ENCODE results near the gene PXDN.

Gene PXDN

DNA sequence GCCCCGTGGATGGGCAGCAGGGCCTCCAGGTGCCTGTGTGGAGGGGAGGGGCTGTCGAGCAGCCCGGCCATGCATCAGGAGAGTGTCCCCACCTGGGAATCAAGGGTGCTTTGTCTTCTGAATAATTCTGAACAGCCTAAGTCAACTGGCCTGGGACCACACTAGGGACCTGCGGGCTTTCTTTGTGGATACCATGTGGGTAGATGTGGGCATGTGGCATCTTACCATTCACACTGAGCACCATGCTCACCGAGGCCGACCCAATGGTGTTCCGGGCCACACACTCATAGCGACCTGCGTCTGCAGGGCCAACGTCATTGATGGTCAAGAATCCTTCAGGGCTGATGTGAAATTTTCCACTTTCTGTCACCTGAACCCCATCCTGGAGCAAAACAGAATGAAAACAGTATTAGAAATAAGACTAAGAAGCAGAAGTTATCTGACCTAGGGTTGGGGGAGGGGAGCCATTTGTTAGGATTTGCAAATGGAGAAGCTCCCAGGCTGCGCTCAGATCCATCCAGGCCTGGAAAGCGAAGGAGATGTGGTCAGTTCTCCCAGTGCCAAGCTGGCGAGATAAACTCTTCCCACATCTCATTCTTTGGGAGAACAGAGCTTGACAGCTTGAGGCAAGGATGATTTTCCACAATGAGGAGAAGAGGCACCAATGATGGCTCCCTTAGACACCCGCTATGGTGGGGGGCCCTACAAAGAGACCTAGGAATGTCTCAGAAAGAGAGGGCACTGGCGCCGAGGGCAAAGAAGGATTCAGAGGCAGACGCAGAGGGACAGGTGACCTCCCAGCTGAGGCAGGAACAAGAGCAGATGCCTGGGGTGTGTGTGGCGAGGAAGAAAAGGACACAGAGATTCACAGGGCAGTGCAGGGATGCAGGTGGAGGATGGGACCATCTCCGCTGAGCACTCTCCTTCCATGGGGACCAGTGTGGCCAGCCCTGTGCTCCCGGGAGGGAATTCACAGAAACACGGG, 83.4 kb downstream of the PXDN start:
- no peak for DNase-seq

- DNase-seq, result no peak
Measured at GRCh38 chr2:1659951-1660565, 84.3 kb downstream of the PXDN start.

DNA sequence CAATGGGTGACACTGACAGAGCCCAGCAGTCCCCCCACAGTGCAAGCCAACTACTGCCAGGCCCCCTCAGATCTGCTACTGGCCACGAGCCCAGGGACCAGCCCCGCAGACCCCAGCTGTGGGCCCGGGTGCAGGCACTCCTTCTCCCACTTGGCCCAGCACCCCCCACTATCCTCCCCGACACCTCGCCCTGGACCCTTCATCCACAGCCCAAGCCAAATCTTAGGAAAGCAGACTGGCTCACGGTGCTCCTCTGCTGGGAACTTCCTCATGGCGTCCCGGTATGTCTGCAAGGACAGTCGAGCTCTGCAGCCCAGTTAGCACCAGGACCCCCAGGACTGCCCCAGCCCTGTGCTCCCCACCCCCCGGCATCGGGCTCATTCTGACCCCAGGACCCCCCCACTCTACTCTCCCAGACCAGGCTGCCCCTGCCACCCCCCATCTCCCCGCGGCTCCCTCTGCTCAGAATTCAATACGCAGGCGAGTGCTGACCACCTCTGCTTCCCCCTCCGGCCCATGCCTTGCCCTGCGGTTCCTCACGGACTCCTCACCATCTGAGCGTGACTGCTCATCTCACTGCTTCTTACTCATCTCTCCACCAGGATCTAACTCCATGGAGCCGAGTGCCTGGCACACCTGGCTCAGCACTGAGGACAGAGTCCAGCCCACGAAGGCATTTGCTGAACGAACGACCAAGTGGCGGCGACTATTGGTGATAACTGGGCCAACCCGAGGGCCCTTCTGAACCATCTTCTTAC, 85.7 kb downstream of the PXDN start:
- no peak for DNase-seq

DNA sequence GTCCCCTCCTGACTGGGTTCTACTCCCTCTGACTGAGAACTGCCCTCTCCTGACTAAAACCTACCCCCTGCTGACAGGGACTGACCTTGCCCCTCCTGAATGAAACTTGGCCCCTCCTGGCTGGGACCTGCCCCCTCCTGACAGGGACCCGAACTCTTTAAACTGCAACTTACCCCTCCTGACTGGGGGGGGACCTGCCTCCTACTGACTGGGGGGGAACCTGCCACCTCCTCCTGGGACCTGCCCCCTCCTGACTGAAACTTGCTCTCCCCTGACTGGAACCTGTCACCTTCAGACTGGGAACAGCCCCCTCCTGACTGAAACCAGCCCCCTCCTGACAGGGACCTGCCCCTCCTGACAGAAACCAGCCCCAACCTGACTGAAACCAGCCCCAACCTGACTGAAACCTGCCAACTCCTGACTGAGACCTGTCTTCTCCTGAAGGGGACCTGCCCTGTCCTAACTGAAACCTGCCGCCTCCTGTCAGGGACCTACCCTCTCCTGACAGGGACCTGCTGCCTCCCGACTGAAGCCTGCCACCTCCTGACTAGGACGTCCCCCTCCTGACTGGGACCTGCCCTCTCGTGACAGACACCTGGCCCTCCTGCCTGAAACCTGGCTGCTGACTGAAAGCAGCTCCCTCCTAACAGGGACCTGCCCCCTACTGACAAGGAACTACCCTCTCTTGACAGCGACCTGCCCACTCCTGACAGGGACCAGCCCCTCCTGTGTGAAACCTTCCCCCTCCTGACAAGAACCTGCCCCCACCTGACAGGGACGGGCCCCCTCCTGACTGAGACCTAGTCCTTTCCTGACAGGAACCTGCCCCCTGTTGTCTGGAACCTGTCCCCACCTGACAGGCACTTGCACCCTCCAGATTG, 87.1 kb downstream of the PXDN start:
- no peak for DNase-seq

DNA sequence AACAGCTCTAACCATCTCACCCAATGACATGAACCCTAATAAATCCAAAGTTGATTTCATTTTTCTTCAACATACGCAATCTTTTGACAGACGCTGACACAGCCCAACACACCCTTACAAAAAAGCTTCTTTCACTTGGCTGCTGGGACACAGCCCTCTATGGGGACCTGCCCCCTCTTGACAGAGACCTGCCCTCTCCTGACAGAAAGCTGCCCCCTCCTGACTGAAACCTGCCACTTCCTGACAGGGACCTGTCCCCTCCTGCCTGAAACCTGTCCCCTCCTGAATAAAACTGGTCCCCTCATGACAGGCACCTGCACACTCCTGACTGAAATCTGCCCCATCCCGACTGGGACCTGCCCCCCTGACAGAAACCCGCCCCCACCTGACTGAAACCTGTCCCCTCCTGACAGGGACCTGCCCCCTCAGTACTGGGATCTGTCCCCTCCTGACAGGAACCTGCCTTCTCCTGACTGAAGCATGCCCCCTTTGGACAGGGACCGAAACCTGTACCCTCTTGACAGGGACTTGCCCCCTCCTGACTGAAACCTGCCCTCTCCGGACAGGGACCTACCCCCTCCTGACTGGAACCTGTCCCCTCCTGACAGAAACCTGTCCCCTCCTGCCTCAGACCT, 87.9 kb downstream of the PXDN start:
- DNase-seq, result no peak

- no peak for DNase-seq
Measured at GRCh38 chr2:1655461-1655860, 88.9 kb downstream of the PXDN start.

DNA sequence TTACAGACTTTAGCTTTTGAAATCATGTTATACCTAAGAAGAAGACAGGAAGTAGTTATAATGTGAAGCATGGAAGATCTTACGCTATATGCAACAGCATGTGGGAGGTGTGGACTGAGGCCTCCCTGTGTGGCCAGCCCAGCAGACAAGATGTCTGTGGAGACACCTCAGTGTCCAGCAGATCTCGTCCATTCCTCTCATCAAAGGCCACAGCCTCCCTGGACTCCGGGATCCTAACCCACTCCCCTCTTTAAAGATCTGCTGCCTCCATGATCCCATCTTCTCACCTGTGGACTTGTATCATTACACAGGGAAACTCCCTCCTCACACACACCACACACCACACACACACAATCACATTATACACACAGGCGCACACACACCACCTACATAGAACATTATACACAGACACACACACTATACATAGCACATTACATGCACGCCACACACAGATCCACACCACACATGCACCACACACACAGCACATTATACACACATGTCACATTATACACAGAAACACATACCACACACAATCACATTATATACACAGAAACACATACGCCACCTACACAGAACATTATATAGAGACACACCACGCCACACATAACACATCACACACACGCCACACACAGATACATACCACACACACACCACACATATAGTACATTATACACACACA, 89.5 kb downstream of the PXDN start:
- no peak for DNase-seq

DNA sequence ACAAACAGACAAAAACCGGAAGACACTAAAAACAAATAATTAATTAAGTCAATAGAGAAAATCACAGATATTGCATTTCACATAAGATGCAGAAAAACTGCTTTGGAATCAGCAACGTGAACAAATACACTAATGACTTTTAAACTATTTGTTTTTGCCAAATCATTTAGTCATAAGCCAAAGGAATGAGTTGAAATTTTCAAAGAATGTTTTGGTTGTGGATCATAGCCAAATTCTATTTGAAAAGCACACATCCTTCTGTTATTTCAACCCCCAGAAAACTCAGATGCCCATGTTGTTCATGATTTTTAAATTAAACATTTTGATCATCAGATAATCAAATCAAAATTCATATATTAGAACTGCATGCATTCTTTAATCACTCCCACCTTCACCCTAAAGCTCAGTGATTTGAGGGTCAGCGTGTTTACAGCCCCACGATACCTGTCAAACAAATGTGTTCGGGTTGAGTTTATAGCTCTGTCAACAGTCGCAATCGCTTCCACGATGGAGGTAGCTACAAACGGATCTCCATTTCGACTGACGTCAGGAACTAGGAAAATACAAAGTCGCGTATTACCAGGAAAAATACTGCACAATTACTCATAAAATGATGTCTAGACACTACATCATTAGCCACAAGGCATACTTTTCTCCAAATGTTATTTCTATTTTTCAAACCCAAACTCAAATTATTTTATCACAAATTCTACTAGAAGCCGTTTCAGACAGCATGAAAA, 90.2 kb downstream of the PXDN start:
- DNase-seq, result peak; percentile 77

GRCh38 chr2:1652034-1652790, 92.1 kb downstream of the PXDN start:
- no peak for DNase-seq

GRCh38 chr2:1651121-1652033, 92.9 kb downstream of the PXDN start:
- DNase-seq, result no peak

GRCh38 chr2:1650085-1650872, 94.0 kb downstream of the PXDN start:
- DNase-seq, result no peak

DNA sequence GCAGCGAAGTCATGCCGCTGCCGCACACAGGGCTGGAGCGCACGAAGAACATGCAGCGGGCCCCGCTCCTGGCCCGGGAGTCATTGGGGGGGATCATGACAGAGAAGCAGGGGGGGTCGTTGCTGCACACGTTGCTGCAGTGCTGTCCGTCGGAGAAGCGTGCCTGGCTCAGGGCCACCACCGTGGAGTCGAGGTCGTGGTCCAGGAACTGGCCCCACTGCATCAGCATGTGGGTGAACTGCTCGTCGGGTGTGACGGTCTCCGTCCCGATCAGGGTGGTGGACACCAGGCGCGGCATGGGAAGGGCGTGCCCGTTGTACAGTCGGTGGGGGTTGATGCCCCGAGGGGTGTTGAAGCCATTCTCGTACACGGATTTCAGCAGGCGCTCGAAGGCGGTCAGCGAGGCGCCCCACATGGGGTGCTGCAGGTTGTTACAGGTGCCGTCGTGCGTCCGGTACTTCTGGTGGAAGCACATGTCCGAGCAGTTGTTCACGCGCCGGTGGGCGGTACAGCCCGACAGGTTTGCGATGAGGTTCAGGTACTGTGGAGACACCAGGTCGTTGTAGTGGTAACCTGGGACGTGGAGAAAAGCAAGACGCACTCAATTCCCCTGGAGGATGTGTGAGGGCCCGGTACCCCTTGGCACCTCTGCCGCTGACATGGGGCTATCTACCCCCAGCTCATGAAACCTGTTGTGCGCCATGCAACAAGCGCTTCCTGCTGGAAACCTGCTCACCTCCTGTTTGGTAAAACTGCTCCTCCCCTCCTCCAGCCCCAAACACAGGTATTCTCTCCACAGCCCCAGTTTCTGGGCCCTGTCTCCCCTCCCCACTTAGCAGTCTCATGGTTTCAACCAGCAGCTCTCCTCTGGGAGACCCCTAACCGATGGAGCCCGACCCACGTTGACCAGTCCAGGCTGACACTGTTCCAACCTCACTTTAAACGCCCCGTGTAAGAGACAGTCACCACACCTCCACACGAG, 94.9 kb downstream of the PXDN start:
- no peak for DNase-seq

- DNase-seq, result no peak
Measured at GRCh38 chr2:1648241-1649102, 95.8 kb downstream of the PXDN start.

GRCh38 chr2:1647417-1648240, 96.7 kb downstream of the PXDN start:
- no peak for DNase-seq

Measured in EL (cell line).